Tibial nerve (tissue), 4 donors: Measurements from ENCODE around the gene PARP15. TPM values are rescaled to one million over a fixed set of nuclear protein-coding genes. Genes with fewer than 3 reads are reported as not detected.

Experiments used
- DNase-seq, 2 donors: peaks; one replicate each; pipeline ENCODE4 v3.0.0-alpha.2; 2019; ENCODE audit warnings: low spot score in 2 of 2
- H3K27ac ChIP-seq, 4 donors: fragments of 200-600 bp; sonication (generic) in 3 of 4; one replicate each; pipeline ENCODE4 v1.5.1; 2017 to 2019; ENCODE audit warnings: mild to moderate bottlenecking in 1 of 4
- H3K27me3 ChIP-seq, 2 donors: fragments of 200-600 bp; sonication (generic) in 1 of 2; one replicate each; pipeline versions ENCODE4 v1.5.1 to v1.6.0; 2017 to 2019
- H3K36me3 ChIP-seq, 3 donors: fragments of 200-600 bp; sonication (generic); one replicate each; pipeline ENCODE4 v1.5.1; 2018 to 2019
- H3K4me1 ChIP-seq, 4 donors: fragments of 200-600 bp; sonication (generic) in 3 of 4; one replicate each; pipeline ENCODE4 v1.5.1; 2017 to 2019
- H3K4me3 ChIP-seq, 4 donors: fragments of 200-600 bp; sonication (generic) in 3 of 4; one replicate each; pipeline ENCODE4 v1.5.1; 2017 to 2019; ENCODE audit warnings: mild to moderate bottlenecking in 1 of 4, moderate library complexity in 1 of 4
- H3K9me3 ChIP-seq, 4 donors: fragments of 200-600 bp; sonication (generic) in 3 of 4; one replicate each; pipeline ENCODE4 v1.5.1; 2017 to 2019
- EP300 ChIP-seq, 2 donors: sonication (generic); formaldehyde crosslinking; IDR thresholded peaks; one replicate each; pipeline ENCODE4 v1.6.1; 2017; ENCODE audit warnings: antibody characterized with exemption in 2 of 2, mild to moderate bottlenecking in 1 of 2
- POLR2A ChIP-seq, 2 donors: fragments of 450-650 bp; IDR thresholded peaks; one replicate each; pipeline ENCODE4 v1.6.1; 2017; ENCODE audit warnings: antibody characterized with exemption in 2 of 2, mild to moderate bottlenecking in 2 of 2, moderate library complexity in 2 of 2
- WGBS, 2 donors: methylation state at CpG; one replicate each; pipeline ENCODE4 v1.1.5; 2018; 5-methylcytosine and 5-hydroxymethylcytosine counted together
- total RNA-seq, 4 donors: library from RNA; depleted of rRNA; stranded (reverse); fragments of >200 nt; gene quantifications; one replicate each; pipeline ENCODE4 v1.1.0, GENCODE V29; 2016
- TF ChIP-seq, protein P1 (sequence below), 5 experiments: fragments of 200-600 bp in 3 of 5; fragments of 450-650 bp in 2 of 5; sonication (generic) in 3 of 5; IDR thresholded peaks; one replicate each; pipeline ENCODE4 v1.5.1; 2016 to 2019; ENCODE audit warnings: antibody characterized with exemption in 5 of 5, mild to moderate bottlenecking in 3 of 5, moderate library complexity in 2 of 5

Gene PARP15
- total RNA-seq, 4 donors from 2014 or later: 1.2 to 3.6 (median 2.8) TPM

DNA sequence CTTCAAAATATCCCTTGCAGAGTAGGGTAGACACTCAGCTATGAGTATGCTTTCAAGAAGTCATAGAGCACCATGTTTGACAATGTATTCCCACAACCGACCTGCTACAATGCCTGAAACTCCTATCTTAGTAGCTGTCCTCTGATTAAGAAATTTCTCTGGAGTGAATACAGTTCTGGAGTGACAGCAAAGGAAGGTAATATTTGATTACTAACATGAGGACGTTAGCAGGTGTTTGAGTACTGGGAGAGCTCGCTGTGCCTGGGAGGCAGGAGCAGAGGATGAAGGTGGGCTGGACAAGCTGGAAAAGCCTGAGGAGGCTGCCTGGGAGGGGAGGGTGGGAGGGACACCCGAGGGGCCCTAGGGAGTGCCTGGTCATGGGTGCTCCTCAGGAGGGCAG, 42.9 kb downstream of the PARP15 start:
- Histone ChIP-seq H3K4me3 (no peak overlapping the region), H3K36me3 (no peaks in the 10 kb centered on the region), H3K27ac (no peak overlapping the region), H3K4me1 (no peaks in the 10 kb centered on the region), H3K27me3 (no peaks in the 10 kb centered on the region), H3K9me3 (no peaks in the 10 kb centered on the region)
- DNase-seq: no peak
- 79 to 82% methylated on average over 4 of the region's 4 CpGs for WGBS, 2 donors
- TF ChIP-seq EP300 (IDR thresholded peaks at IDR 0.05) (no peak), POLR2A (IDR thresholded peaks at IDR 0.05) (no peak)
- TF ChIP-seq, protein P1, sequence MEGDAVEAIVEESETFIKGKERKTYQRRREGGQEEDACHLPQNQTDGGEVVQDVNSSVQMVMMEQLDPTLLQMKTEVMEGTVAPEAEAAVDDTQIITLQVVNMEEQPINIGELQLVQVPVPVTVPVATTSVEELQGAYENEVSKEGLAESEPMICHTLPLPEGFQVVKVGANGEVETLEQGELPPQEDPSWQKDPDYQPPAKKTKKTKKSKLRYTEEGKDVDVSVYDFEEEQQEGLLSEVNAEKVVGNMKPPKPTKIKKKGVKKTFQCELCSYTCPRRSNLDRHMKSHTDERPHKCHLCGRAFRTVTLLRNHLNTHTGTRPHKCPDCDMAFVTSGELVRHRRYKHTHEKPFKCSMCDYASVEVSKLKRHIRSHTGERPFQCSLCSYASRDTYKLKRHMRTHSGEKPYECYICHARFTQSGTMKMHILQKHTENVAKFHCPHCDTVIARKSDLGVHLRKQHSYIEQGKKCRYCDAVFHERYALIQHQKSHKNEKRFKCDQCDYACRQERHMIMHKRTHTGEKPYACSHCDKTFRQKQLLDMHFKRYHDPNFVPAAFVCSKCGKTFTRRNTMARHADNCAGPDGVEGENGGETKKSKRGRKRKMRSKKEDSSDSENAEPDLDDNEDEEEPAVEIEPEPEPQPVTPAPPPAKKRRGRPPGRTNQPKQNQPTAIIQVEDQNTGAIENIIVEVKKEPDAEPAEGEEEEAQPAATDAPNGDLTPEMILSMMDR (IDR thresholded peaks at IDR 0.05): no peak

DNA sequence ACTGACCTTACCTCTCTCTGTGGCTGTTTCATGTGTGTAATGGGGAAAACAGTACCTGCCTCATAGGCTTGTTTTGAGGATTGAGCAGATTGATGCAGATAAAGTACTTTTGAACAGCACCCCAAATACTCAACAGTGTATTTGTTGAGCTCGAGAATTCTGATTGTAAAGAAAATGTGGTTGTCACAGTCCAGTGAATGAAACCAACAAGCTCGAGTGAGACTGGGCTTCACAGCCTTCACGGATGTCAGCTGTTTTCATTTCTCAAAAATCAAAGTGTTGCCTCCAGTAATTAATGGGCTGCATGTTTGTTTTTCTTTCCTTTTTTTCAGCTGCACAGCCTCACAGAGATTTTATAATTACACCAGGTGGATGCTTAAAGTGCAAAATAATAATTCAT, 43.7 kb downstream of the PARP15 start:
- no peak for TF ChIP-seq EP300 (IDR thresholded peaks at IDR 0.05)
- no peak for TF ChIP-seq POLR2A (IDR thresholded peaks at IDR 0.05)
- TF ChIP-seq, protein P1 (IDR thresholded peaks at IDR 0.05): no peak
- H3K27ac ChIP-seq: no peak overlapping the region
- no peak overlapping the region for H3K4me3 ChIP-seq
- no peaks in the 10 kb centered on the region for H3K4me1 ChIP-seq
- H3K27me3 ChIP-seq: no peaks in the 10 kb centered on the region
- 66 to 67% methylated on average over 3 of the region's 3 CpGs for WGBS, 2 donors
- no peak for DNase-seq
- no peaks in the 10 kb centered on the region for H3K9me3 ChIP-seq
- no peaks in the 10 kb centered on the region for H3K36me3 ChIP-seq

DNA sequence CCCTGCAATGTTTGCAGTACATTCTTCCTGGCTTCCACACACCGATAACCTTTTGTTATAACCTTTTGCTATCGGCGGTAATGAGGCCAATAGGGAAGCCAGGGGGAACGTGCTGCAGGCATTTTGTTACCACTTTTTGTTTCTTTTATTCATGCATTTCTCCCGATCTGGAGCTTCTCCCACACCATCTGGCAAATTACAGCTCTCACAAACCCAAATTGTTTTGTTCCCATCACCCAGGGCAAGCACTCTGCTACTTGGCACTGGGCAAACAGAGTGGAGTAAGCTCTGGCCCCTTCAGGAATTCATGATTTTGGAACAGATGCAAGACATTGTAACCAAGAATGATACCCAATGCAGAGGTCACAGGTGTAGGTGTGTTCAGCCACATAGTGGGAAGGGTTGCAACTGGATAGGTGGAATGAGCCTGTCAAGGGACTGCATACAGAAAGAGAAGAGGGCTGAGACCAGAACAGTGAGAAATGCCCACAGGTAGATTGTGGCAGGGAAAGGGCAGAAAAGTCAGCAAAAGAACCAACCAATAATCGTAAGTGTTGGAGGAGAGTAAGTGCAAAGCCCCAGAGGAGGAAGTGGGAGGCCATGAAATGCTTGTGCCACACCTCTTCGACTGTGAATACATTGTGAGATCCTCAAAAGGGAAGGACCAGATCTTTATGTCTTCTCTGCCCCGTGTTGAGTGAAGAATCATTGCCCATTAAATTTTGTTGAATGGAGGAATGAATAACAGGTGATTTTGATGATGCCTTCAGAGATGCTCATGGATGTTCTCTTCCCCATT, 45.8 kb downstream of the PARP15 start:
- H3K4me3 ChIP-seq: no peak overlapping the region
- no peaks in the 10 kb centered on the region for H3K36me3 ChIP-seq
- H3K27ac ChIP-seq: no peak overlapping the region
- 71 to 75% methylated on average over 8 of the region's 8 CpGs for WGBS, 2 donors
- H3K4me1 ChIP-seq: no peaks in the 10 kb centered on the region
- TF ChIP-seq POLR2A (IDR thresholded peaks at IDR 0.05): no peak
- TF ChIP-seq, protein P1 (IDR thresholded peaks at IDR 0.05): no peak
- TF ChIP-seq EP300 (IDR thresholded peaks at IDR 0.05): no peak
- no peaks in the 10 kb centered on the region for H3K27me3 ChIP-seq
- no peaks in the 10 kb centered on the region for H3K9me3 ChIP-seq
- no peak for DNase-seq

DNA sequence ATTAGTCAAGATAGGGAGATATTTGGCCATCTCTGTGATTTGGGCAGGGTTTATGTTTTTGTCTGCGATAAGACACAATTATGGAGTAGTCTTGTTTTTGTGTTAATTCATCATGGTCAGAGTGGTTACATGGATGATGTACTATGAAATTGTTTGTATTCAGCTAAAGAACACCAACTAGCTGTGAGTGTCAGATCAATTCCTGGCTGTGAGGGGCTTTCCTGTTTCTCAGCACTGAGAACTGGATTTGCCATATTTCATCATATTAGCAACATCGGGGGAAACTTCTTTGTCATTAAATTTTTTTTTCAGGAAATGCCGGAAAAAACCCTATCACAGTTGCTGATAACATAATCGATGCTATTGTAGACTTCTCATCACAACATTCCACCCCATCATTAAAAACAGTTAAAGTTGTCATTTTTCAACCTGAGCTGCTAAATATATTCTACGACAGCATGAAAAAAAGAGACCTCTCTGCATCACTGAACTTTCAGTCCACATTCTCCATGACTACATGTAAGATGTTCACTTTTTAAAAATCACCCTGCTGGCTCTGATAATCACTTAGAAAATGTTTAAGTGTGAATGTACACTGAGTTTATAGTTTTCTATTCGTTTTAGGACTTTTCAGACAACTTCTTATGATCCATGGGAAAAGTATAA, 49.2 kb downstream of the PARP15 start:
- 75 to 84% methylated on average over 6 of the region's 6 CpGs for WGBS, 2 donors
- TF ChIP-seq POLR2A (IDR thresholded peaks at IDR 0.05): no peak
- TF ChIP-seq, protein P1 (IDR thresholded peaks at IDR 0.05): no peak
- TF ChIP-seq EP300 (IDR thresholded peaks at IDR 0.05): no peak
- no peaks in the 10 kb centered on the region for H3K9me3 ChIP-seq
- no peak overlapping the region for H3K27ac ChIP-seq
- no peak overlapping the region for H3K4me3 ChIP-seq
- H3K4me1 ChIP-seq: no peaks in the 10 kb centered on the region
- no peaks in the 10 kb centered on the region for H3K27me3 ChIP-seq
- H3K36me3 ChIP-seq: no peaks in the 10 kb centered on the region
- DNase-seq: no peak

DNA sequence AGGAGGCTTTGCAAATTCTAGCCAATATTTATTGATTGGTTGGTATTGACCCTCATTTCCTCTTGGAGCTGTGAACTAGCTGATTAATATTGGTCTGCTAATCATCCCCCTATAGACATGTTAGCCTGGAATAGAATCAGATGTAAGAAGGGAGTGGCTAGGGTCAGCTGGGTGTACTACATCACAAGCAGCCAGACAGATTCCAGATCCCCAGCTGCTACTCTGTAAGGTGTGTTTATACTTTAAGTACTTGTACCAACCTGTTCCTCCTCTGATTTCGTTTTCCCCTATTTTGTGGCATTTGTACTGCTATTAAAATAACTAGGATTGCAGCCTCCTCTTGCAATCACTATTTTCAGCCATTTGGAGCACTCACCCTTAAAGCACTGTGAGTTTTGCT, 49.9 kb downstream of the PARP15 start:
- no peak for DNase-seq
- no peaks in the 10 kb centered on the region for H3K27me3 ChIP-seq
- H3K4me1 ChIP-seq: no peaks in the 10 kb centered on the region
- no peak for TF ChIP-seq EP300 (IDR thresholded peaks at IDR 0.05)
- TF ChIP-seq, protein P1 (IDR thresholded peaks at IDR 0.05): no peak
- TF ChIP-seq POLR2A (IDR thresholded peaks at IDR 0.05): no peak
- no peaks in the 10 kb centered on the region for H3K36me3 ChIP-seq
- no peaks in the 10 kb centered on the region for H3K9me3 ChIP-seq
- no peak overlapping the region for H3K4me3 ChIP-seq
- no peak overlapping the region for H3K27ac ChIP-seq
- 50 to 63% methylated on average over 1 of the region's 1 CpG for WGBS, 2 donors
